ENCODE data around the gene KCNK10.

DNA sequence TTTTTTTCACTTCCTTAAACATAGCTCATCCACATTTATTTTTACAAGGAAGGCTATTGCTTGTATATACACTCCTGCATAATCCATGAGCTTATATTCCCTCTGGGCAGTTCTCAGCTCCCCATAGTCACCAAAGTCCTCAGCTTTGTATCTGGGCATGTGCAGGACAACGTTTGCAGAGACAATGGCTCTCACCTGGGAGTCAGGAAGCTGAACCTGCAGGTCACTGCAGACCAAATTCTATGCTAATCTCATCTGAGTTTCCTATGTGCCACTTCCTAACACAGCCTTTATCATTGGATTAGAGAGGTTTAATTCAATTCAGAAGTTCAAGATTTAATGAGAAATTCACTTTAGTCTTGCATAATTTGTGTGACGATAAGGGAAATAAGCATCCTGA, 131.5 kb downstream of the KCNK10 start:
- TF ChIP-seq POLR2A (IDR thresholded peaks at IDR 0.05; ENCODE audit: low read depth, low read length) (no peak), POLR2AphosphoS5 (IDR thresholded peaks at IDR 0.05; ENCODE audit: low read depth, low read length) (no peak), TAF1 (IDR thresholded peaks at IDR 0.05; ENCODE audit: low read depth, low read length) (no peak), POU2F2 (IDR thresholded peaks at IDR 0.05; ENCODE audit: low read depth, low read length) (no peak)

All from GM12891 (cell line).